ENCODE measurements around the gene AFG3L2.

Gene AFG3L2

DNA sequence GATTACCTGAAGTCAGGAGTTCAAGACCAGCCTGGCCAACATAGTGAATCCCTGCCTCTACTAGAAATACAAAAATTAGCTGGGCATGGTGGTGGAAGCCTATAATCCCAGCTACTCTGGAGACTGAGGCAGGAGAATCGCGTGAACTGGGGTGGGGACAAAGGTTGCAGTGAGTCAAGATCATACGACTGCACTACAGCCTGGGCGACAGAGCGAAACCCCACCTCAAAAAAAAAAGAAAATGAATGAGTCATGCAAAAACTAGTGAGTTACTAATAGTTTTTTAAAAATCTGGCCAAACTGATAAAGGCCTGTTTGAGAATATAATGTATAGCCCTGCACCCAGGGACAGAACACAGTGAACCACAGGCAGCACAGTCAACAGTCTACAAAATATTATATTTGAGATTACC, 17.5 kb downstream of the AFG3L2 start:
- no peak for DNase-seq (ENCODE audit: low spot score)

DNA sequence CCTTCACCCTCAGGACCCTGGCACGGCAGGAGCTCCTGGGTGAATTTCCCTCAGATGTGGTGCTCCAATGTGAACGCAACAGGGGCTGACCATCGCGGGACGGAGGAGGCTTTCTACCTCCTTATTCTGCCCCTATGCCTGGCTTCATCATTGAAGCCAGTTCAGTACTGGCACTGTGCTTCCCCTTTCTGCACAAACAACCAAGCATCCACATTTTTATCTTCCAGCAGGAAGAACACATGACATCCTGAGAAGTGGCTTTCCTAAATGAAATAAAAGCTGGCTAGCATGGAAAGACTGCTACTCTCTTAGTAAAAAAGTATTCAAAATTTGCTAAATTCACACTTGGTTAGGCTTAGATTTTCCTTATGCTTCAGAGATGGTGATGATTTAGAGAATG, 24.8 kb downstream of the AFG3L2 start:
- no peak for DNase-seq (ENCODE audit: low spot score)

DNA sequence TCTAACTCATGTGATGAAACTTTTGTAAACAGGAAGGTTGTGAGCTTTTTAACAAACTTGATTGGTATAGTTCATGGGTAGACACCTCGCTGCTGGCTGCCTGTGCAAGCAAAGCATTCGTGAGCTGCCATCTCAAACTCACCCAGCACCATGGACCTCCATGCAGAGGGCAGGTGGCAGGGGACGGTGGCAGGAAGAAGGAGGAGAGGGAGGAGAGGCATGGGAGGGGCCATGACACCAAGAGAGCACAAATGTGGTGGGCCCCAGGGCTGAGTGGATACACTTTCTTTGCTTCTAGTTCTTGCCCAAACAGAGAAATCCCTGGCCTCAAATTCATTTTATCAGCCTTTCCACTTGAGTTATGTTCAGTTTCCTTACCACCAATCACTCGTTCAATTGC, 29.1 kb downstream of the AFG3L2 start:
- no peak for DNase-seq (ENCODE audit: low spot score)

DNA sequence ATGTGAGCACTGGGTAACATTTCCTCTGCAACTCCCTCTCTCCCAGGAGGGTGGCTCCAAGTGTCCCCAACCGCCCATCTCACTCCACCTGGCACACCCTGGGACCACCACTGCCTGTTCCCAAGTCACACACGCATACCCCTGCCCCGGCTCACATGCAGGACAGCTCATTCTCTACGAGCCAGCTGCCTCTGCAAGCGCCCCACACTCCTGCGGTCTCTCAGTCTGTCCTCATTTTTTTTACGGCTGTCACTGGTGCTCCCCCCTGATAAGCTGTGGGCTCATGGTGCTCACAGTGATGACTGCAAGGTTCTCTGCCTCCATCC, 30.8 kb downstream of the AFG3L2 start:
- no peak for DNase-seq (ENCODE audit: low spot score)

- DNase-seq (ENCODE audit: low spot score) = no peak
These were observed 31.4 kb downstream of the AFG3L2 start for GRCh38 chr18:12345491-12346239.

DNA sequence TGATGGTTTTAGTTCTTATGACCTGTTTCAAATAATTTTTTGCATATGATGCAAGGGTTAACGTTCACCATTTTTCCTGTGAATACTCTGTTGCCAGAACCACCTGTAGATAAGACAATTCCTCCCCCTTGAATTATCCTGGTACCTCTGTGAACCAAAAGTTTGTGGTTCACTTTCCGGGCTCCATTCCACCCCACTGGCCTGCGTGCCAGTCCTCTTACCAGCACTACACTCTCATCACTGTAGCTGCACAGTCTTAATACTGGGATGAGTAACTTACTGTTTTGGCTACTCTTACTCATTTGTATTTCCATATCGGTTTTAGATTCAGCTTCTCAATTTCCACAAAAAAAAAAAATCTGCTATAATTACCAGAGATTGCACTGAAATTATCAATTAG, 34.4 kb downstream of the AFG3L2 start:
- DNase-seq (ENCODE audit: low spot score) = no peak

- no peak for DNase-seq (ENCODE audit: low spot score)
These were observed 35.9 kb downstream of the AFG3L2 start for GRCh38 chr18:12340945-12341660.

DNA sequence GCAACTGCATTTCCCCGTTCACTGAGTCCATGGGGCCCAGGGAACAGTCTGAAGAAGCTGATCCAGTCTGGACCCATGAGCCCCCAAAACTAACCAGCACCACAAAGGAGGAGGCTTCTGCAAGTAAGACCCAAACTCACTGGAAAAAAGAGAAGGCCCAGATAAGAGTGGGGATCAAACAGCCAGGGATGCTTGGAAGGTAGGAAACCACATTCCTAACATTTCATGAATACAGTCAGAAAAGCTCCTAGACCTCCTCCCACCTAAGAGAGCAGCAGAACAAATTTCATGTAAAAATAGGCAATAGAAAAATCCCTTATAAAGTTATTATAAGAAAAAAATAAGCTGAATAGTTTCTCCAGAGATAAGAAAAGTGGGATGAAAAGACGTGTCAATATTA, 38.6 kb downstream of the AFG3L2 start:
- no peak for DNase-seq (ENCODE audit: low spot score)

DNA sequence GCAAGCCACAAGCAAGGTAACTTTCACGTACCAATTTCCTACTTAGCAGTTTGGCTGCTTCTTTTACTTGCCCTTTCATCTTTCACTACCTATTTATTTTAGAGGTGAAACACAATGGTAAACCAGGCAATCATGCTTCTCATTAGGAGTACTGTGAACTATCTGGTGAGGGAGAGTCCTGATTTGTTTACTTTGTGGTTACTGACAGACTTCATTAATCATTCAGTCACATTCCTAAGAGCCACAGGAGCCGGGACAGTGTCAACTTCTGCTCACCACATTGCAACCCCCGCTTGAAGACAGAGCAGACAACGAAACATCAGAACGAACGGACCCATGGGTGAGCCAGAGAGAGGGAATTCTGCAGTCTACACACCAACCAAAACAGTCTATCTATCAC, 40.1 kb downstream of the AFG3L2 start:
- DNase-seq (ENCODE audit: low spot score) = no peak

DNA sequence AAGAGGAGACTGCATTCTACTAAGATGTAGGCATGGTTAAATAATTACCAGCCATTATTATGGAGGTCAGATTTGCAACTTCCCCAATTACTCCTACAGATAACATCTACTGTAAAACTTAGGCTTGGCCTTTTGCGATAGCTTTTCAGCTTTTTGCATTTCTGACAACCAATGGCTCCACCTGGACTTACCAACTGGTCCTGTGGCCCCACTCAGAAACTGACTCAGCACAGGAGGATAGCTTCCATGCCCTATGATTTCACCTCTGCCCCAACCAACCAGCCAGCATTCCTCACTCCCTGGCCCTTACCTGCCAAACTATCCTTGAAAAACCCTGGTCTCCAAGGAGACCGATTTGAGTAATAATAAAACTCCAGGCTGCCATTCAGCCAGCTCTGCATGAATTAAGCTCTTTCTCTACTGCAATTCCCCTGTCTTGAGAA, 40.8 kb downstream of the AFG3L2 start:
- no peak for DNase-seq (ENCODE audit: low spot score)

GRCh38 chr18:12335503-12335902, 41.5 kb downstream of the AFG3L2 start:
- DNase-seq (ENCODE audit: low spot score) = no peak

- no peak for DNase-seq (ENCODE audit: low spot score)
These were observed 42.2 kb downstream of the AFG3L2 start for GRCh38 chr18:12334863-12335262.

- DNase-seq (ENCODE audit: low spot score) = no peak
These were observed 42.6 kb downstream of the AFG3L2 start for GRCh38 chr18:12334366-12334808.

GRCh38 chr18:12333506-12334290, 43.3 kb downstream of the AFG3L2 start:
- DNase-seq (ENCODE audit: low spot score) = no peak

DNA sequence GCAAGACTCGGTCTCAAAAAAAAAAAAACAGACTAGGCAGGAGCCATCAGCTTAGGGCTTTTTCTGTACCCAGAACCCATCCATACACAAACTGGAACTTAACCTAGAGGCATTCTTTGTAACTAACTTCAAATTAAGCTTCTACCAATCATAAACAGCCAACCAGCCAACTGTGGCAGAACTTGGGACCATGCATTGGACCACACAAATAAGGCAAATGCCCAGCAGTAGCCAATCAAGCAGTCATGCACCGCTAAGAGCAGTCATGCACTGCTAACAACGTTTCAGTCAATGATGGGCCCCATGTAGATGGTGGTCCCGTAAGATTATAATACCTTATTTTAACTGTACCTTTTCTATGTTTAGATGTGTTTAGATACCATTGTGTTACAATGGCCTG, 46.3 kb downstream of the AFG3L2 start:
- DNase-seq (ENCODE audit: low spot score) = no peak

GRCh38 chr18:12329125-12329698, 47.8 kb downstream of the AFG3L2 start:
- no peak for DNase-seq (ENCODE audit: low spot score)

GRCh38 chr18:12328179-12328823, 48.7 kb downstream of the AFG3L2 start:
- no peak for DNase-seq (ENCODE audit: low spot score)

GRCh38 chr18:12327510-12328178, 49.4 kb downstream of the AFG3L2 start:
- DNase-seq (ENCODE audit: low spot score) = peak; percentile 16

DNA sequence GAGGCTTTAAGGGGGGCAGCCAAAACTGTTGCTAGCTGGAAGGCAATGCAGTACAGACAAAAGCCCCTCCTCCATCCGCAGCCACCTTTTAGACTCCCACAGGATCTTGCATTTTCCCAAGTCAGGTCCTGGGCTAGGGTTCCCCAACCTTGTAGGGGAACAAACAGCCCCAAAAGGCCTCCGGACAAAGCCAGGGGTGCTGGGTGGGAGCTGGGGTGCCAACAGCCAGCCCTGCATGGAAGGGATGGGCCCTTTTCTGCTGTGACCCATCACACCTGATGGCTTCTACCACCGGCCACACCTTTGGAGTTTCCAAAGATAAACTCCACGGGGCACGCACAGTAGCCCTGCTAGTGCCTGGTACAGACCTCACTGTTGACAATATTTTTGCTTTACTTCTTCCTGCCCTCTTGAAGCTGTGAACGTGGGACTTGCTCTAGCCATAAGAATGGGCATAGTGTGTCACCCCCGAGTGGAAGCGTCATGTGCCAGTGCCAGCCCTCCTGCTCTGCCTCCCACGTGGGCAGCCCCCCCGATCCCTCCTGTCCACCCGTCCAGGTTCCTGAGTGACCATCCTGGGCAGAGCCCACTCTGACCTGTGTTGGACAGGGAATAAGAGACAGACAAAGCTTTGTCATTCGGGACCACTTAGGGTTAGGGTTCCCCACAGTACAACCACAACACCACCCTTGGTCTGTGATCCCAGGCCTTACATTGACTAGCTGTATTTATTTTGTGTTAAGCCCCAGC, 50.1 kb downstream of the AFG3L2 start:
- DNase-seq (ENCODE audit: low spot score) = no peak

- no peak for DNase-seq (ENCODE audit: low spot score)
These were observed 51.2 kb downstream of the AFG3L2 start for GRCh38 chr18:12325726-12326245.

Measured in putamen (tissue), 1 donor.